Astrocyte (in vitro differentiated cells and primary cell): ENCODE results near the gene BLVRA. TPM values are rescaled to one million over a fixed set of nuclear protein-coding genes. Genes with fewer than 3 reads are reported as not detected.
"Not testable (repeated sequence)": the region's sequence is repeated elsewhere in the genome, so short reads cannot be mapped to it uniquely, and the experiment has no call there.

Source experiments
- DNase-seq: peaks from one replicate; pipeline ENCODE4 v3.0.0-alpha.2; 2010; ENCODE audit warnings: low read depth
- FAIRE-seq: peaks from 2 replicates; lab custom pipeline; 2011; peaks lifted over from hg19 to GRCh38; lab: Jason Lieb, UNC
- H2AFZ ChIP-seq: 2 replicates; pipeline ENCODE4 v1.6.0; 2012; ENCODE audit warnings: low read depth, low read length, inconsistent platforms
- H3K27ac ChIP-seq: 2 replicates; pipeline ENCODE4 v1.5.1; 2011; ENCODE audit warnings: low read depth, low read length, inconsistent platforms
- H3K27me3 ChIP-seq: 2 replicates; pipeline ENCODE4 v1.6.0; 2011; ENCODE audit warnings: low read length, inconsistent platforms; ENCODE audit not compliant: insufficient read depth
- H3K36me3 ChIP-seq: 2 replicates; pipeline ENCODE4 v1.5.1; 2011; ENCODE audit warnings: low read length, inconsistent platforms; ENCODE audit not compliant: insufficient read depth
- H3K4me1 ChIP-seq: 2 replicates; pipeline ENCODE4 v1.5.1; 2011; ENCODE audit warnings: low read length, inconsistent platforms; ENCODE audit not compliant: insufficient read depth
- H3K4me2 ChIP-seq: 2 replicates; pipeline ENCODE4 v1.6.0; 2012; ENCODE audit warnings: low read length, inconsistent platforms
- H3K4me3 ChIP-seq: 2 replicates; pipeline ENCODE4 v1.5.1; 2011; ENCODE audit warnings: low read depth, mild to moderate bottlenecking, low read length, inconsistent platforms; ENCODE audit not compliant: insufficient read depth
- H3K79me2 ChIP-seq: 2 replicates; pipeline ENCODE4 v1.6.0; 2012; ENCODE audit warnings: mild to moderate bottlenecking, low read length, inconsistent platforms; ENCODE audit not compliant: insufficient read depth
- H3K9ac ChIP-seq: 2 replicates; pipeline ENCODE4 v1.6.0; 2012; ENCODE audit warnings: mild to moderate bottlenecking, low read length, inconsistent platforms
- H3K9me3 ChIP-seq: 2 replicates; pipeline ENCODE4 v1.5.1; 2012; ENCODE audit warnings: low read depth, mild to moderate bottlenecking, low read length, inconsistent platforms; ENCODE audit not compliant: insufficient read depth
- H4K20me1 ChIP-seq: 2 replicates; pipeline ENCODE4 v1.6.0; 2012; ENCODE audit warnings: low read length, inconsistent platforms; ENCODE audit not compliant: insufficient read depth
- H3K27ac Mint-ChIP-seq: one replicate; pipeline ENCODE4 v1.8.0; 2021; ENCODE audit warnings: mild to moderate bottlenecking, mixed read lengths; ENCODE audit not compliant: unreplicated experiment
- H3K27me3 Mint-ChIP-seq: one replicate; pipeline ENCODE4 v1.8.0; 2021; ENCODE audit warnings: low read depth, mixed read lengths; ENCODE audit not compliant: unreplicated experiment
- H3K36me3 Mint-ChIP-seq: one replicate; pipeline ENCODE4 v1.8.0; 2021; ENCODE audit warnings: low read depth, mixed read lengths; ENCODE audit not compliant: unreplicated experiment
- H3K4me1 Mint-ChIP-seq: one replicate; pipeline ENCODE4 v1.8.0; 2021; ENCODE audit warnings: low read depth, mixed read lengths; ENCODE audit not compliant: unreplicated experiment
- H3K4me3 Mint-ChIP-seq: one replicate; pipeline ENCODE4 v1.8.0; 2021; ENCODE audit warnings: mild to moderate bottlenecking, moderate library complexity, mixed read lengths; ENCODE audit not compliant: unreplicated experiment
- H3K9me3 Mint-ChIP-seq: one replicate; pipeline ENCODE4 v1.8.0; 2021; ENCODE audit warnings: mild to moderate bottlenecking, mixed read lengths; ENCODE audit not compliant: unreplicated experiment
- EZH2 ChIP-seq: IDR thresholded peaks from 2 replicates; pipeline ENCODE4 v1.6.1; 2012; ENCODE audit warnings: mild to moderate bottlenecking, low read length, inconsistent platforms; ENCODE audit not compliant: insufficient read depth
- total RNA-seq: library from RNA; stranded (reverse); gene quantifications from 2 replicates; pipeline ENCODE4 v1.2.1, GENCODE V29; 2021
- TF ChIP-seq, protein P1 (sequence below): IDR thresholded peaks from 2 replicates; pipeline ENCODE4 v1.5.1; 2011; ENCODE audit warnings: low read depth, mild to moderate bottlenecking, inconsistent platforms, low read length, moderate library complexity; ENCODE audit not compliant: insufficient read depth

BLVRA gene
- total RNA-seq, 1 donor from 2014 or later = 48.9 TPM

DNA sequence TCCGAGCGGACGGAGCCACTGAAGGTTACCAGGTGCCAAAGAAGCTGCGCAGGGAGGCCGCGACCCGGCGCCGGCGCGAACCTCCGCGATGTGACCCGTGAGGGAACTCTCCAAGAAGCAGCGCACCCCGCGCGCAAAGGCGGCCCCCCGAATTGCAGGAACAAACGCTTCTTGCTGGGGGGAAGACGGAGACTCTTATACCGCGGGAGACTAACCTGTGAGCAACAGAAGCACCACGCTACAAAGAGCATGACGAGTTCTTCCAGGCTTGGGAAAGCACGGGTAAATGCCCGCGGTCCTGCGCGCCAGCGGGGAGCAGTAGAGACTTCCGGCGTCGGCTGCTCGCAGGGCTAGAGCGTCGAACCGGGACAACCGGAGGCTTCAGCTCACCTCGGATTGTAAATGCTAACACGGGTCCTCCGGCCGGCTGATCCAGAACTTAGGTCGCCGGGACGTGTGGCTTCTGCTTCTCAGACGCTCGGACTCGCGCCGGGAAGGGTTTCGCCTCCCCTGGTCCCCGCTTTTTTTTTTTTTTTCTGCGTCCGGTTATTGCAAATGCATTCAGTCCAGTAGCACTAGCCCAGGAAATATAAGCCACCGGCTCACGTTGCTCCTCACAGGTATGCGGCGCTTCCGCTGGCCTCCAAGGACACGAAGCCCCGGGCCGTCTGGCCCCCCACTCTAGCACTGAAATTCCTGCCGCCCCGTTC, 29.1 kb upstream of the BLVRA start, which contains the start of gene COA1:
Gene COA1 (minus strand): TSS at position 310 of the 710 bp plus-strand sequence. CDS start 80,909 bp downstream, outside the sequence.
- H3K27me3 ChIP-seq = no peaks in the 10 kb centered on the region
- peak within 1 kb of the TSS; percentile 92 for H3K9ac ChIP-seq
- peaks cover 5% of the 10 kb centered on the region for H3K4me1 Mint-ChIP-seq
- H3K4me1 ChIP-seq = peaks cover 7% of the 10 kb centered on the region
- no peaks in the 10 kb centered on the region for H4K20me1 ChIP-seq
- H3K27me3 Mint-ChIP-seq = no peaks in the 10 kb centered on the region
- no peak for FAIRE-seq
- no peaks in the 10 kb centered on the region for H3K36me3 ChIP-seq
- no peaks in the 10 kb centered on the region for H3K9me3 Mint-ChIP-seq
- H3K36me3 Mint-ChIP-seq = peaks cover 3% of the 10 kb centered on the region
- H3K9me3 ChIP-seq = no peaks in the 10 kb centered on the region
- H3K4me3 Mint-ChIP-seq = peak within 1 kb of the TSS; percentile 96
- peak; percentile 88 for DNase-seq
- peak within 1 kb of the TSS; percentile 78 for H3K27ac ChIP-seq
- peak within 1 kb of the TSS; percentile 95 for H3K4me2 ChIP-seq
- peak within 1 kb of the TSS; percentile 86 for H3K27ac Mint-ChIP-seq
- peak within 1 kb of the TSS; percentile 93 for H3K4me3 ChIP-seq
- peaks cover 49% of the 10 kb centered on the region for H3K79me2 ChIP-seq
- TF ChIP-seq, protein P1, sequence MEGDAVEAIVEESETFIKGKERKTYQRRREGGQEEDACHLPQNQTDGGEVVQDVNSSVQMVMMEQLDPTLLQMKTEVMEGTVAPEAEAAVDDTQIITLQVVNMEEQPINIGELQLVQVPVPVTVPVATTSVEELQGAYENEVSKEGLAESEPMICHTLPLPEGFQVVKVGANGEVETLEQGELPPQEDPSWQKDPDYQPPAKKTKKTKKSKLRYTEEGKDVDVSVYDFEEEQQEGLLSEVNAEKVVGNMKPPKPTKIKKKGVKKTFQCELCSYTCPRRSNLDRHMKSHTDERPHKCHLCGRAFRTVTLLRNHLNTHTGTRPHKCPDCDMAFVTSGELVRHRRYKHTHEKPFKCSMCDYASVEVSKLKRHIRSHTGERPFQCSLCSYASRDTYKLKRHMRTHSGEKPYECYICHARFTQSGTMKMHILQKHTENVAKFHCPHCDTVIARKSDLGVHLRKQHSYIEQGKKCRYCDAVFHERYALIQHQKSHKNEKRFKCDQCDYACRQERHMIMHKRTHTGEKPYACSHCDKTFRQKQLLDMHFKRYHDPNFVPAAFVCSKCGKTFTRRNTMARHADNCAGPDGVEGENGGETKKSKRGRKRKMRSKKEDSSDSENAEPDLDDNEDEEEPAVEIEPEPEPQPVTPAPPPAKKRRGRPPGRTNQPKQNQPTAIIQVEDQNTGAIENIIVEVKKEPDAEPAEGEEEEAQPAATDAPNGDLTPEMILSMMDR = no peak
- TF ChIP-seq EZH2 = no peak
- peak within 1 kb of the TSS; percentile 90 for H2AFZ ChIP-seq

DNA sequence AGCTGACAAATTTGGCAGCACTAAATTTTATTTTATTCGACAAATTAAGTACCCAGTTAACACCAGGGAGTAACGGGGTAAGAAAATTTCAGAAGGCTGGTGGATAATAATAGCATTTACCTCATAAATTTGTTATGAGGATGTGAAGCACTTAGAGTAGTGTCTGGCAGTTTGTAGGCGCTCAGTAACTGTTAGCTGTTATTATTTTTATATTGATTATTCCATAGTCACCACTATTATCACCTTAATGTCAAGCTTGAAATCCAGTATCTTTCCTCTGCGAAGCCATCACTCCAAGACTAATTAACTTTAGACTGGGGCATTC, 28.6 kb upstream of the BLVRA start:
- Histone ChIP-seq H3K27ac (peak overlapping the region; percentile 78), H3K79me2 (peaks cover 44% of the 10 kb centered on the region), H3K4me2 (peak overlapping the region; percentile 95), H3K36me3 (no peaks in the 10 kb centered on the region), H2AFZ (peak overlapping the region; percentile 90), H3K27me3 (no peaks in the 10 kb centered on the region), H4K20me1 (no peaks in the 10 kb centered on the region), H3K9me3 (no peaks in the 10 kb centered on the region), H3K4me3 (peak overlapping the region; percentile 93), H3K9ac (peak overlapping the region; percentile 92), H3K4me1 (peaks cover 7% of the 10 kb centered on the region)
- Mint-ChIP-seq H3K27me3 (no peaks in the 10 kb centered on the region), H3K9me3 (no peaks in the 10 kb centered on the region), H3K36me3 (no peaks in the 10 kb centered on the region), H3K27ac (peak overlapping the region; percentile 86), H3K4me1 (peaks cover 5% of the 10 kb centered on the region), H3K4me3 (peak overlapping the region; percentile 96)
- DNase-seq (no peak), FAIRE-seq (no peak)
- no peak for TF ChIP-seq EZH2
- TF ChIP-seq, protein P1 = no peak

DNA sequence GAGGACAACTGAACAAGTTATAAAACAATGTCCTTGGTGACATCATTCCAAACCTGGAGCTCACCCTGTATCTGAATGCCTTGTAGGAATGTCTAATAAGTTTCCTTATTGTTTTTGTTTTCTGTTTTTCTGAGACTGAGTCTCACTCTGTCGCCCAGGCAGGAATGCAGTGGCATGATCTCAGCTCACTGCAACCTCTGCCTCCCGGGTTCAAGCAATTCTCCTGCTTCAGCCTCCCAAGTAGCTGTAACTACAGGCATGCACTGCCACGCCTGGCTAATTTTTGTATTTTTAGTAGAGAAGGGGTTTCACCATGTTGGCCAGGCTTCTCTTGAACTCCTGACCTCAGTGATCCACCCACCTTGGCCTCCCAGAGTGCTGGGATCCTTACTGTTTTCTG, 27.0 kb upstream of the BLVRA start:
- H3K36me3 ChIP-seq, H2AFZ ChIP-seq, H3K9me3 ChIP-seq, H4K20me1 ChIP-seq, H3K4me1 ChIP-seq, H3K27ac ChIP-seq, FAIRE-seq, H3K27me3 Mint-ChIP-seq, H3K36me3 Mint-ChIP-seq, H3K27me3 ChIP-seq, H3K9me3 Mint-ChIP-seq, H3K4me1 Mint-ChIP-seq, DNase-seq, H3K4me2 ChIP-seq, H3K4me3 Mint-ChIP-seq, H3K4me3 ChIP-seq, H3K9ac ChIP-seq: not testable (repeated sequence)
- peaks cover 28% of the 10 kb centered on the region for H3K79me2 ChIP-seq
- peak overlapping the region; percentile 41 for H3K27ac Mint-ChIP-seq

DNA sequence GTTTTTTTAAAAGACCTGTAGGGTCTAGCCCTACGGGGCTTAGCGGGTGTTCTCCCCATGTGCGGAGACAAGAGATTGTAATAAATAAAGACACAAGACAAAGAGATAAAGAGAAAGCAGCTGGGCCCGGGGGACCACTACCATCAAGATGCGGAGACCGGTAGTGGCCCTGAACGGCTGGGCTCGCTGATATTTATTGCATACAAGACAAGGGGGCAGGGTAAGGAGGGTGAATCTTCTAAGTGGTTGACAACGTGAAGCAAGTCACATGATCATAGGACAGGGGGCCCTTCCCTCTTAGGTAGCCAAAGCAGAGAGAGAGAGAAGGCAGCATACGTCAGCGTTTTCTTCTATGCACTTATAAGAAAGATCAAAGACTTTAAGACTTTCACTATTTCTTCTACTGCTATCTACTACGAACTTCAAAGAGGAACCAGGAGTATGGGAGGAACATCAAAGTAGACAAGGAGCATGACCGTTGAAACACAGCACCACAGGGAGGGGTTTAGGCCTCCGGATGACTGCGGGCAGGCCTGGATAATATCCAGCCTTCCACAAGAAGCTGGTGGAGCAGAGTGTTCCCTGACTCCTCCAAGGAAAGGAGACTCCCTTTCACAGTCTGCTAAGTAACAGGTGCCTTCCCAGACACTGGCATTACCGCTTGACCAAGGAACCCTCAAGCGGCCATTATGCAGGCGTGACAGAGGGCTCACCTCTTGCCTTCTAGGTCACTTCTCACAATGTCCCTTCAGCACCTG, 23.7 kb upstream of the BLVRA start:
- H3K9ac ChIP-seq, H3K9me3 Mint-ChIP-seq, H3K4me1 ChIP-seq, H3K36me3 ChIP-seq, H3K27me3 ChIP-seq, H3K27me3 Mint-ChIP-seq, FAIRE-seq, H3K36me3 Mint-ChIP-seq, H3K27ac Mint-ChIP-seq, H3K27ac ChIP-seq, H3K4me3 Mint-ChIP-seq, H3K4me3 ChIP-seq, DNase-seq, H3K4me1 Mint-ChIP-seq, H3K79me2 ChIP-seq, H2AFZ ChIP-seq, H4K20me1 ChIP-seq, H3K9me3 ChIP-seq, H3K4me2 ChIP-seq: not testable (repeated sequence)
